Calu3 (cell line): ENCODE results near the gene DLG2. TPM values are rescaled to one million over a fixed set of nuclear protein-coding genes. Genes with fewer than 3 reads are reported as not detected.

Experiments
- BruUV-seq: library from RNA; stranded (reverse); fragments of 400-500 nt; replicated peaks from 2 replicates; lab custom pipeline; 2021; lab: Mats Ljungman, UMichigan
- CTCF ChIA-PET: fragments of 300-600 bp; sonication (Branson Sonifier 250); formaldehyde crosslinking; loops from one replicate; lab custom pipeline; 2022; ENCODE audit warnings: antibody characterized with exemption; lab: Charles Lee
- DNase-seq: peaks from one replicate; pipeline ENCODE4 v3.0.0; 2022
- H3K27ac Mint-ChIP-seq: one replicate; pipeline ENCODE4 v1.8.0; 2022; ENCODE audit warnings: mixed read lengths; ENCODE audit not compliant: unreplicated experiment
- H3K27me3 Mint-ChIP-seq: one replicate; pipeline ENCODE4 v1.8.0; 2022; ENCODE audit warnings: mixed read lengths; ENCODE audit not compliant: unreplicated experiment
- H3K36me3 Mint-ChIP-seq: one replicate; pipeline ENCODE4 v1.8.0; 2022; ENCODE audit warnings: mild to moderate bottlenecking, moderate library complexity, mixed read lengths; ENCODE audit not compliant: insufficient read depth, unreplicated experiment
- H3K4me1 Mint-ChIP-seq: one replicate; pipeline ENCODE4 v1.8.0; 2022; ENCODE audit warnings: mild to moderate bottlenecking, low read depth, mixed read lengths; ENCODE audit not compliant: unreplicated experiment
- H3K4me3 Mint-ChIP-seq: one replicate; pipeline ENCODE4 v1.8.0; 2022; ENCODE audit warnings: mild to moderate bottlenecking, low read depth, moderate library complexity, mixed read lengths; ENCODE audit not compliant: unreplicated experiment
- H3K9me3 Mint-ChIP-seq: one replicate; pipeline ENCODE4 v1.8.0; 2022; ENCODE audit warnings: low read depth, mixed read lengths; ENCODE audit not compliant: unreplicated experiment
- intact Hi-C: fragments of 100-400 bp; cut with micrococcal nuclease; formaldehyde crosslinking; loops from one replicate; pipeline ENCODE4 v1.10.0; 2022; ENCODE audit not compliant: unreplicated experiment
- total RNA-seq: library from RNA; stranded (reverse); gene quantifications from 2 replicates; pipeline ENCODE4 v1.2.3, GENCODE V29; 2022
- TF ChIP-seq, protein P1 (sequence below): fragments of 200-600 bp; IDR thresholded peaks from one replicate; pipeline ENCODE4 v1.8.0; 2022; ENCODE audit warnings: antibody characterized with exemption; ENCODE audit not compliant: unreplicated experiment

DLG2 gene
- total RNA-seq, 1 experiment from 2014 or later = 0.71 TPM

DNA sequence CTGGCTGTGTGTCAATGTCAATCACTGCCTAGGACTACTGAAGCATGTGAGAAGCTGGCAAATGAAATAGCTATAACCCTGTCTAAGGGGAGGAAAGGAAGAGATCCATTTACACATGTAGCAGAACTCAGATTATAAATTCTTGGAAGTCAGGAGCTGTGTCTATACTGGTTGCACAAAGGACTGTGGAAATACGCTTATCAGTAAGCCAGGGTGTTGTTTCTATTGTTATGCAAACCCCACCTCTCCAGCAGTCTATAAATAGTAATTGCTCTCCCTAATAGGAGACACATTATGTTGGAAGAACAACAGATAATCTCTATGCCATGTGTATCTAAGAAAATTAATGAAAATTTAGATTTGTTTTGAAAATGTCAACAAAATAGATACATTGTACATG lies 1647.6 kb downstream of the DLG2 start:
- Mint-ChIP-seq H3K27me3 (no peaks in the 10 kb centered on the region), H3K9me3 (peaks cover 3% of the 10 kb centered on the region), H3K36me3 (no peaks in the 10 kb centered on the region), H3K4me3 (no peak overlapping the region), H3K27ac (no peak overlapping the region), H3K4me1 (no peaks in the 10 kb centered on the region)
- TF ChIP-seq, protein P1, sequence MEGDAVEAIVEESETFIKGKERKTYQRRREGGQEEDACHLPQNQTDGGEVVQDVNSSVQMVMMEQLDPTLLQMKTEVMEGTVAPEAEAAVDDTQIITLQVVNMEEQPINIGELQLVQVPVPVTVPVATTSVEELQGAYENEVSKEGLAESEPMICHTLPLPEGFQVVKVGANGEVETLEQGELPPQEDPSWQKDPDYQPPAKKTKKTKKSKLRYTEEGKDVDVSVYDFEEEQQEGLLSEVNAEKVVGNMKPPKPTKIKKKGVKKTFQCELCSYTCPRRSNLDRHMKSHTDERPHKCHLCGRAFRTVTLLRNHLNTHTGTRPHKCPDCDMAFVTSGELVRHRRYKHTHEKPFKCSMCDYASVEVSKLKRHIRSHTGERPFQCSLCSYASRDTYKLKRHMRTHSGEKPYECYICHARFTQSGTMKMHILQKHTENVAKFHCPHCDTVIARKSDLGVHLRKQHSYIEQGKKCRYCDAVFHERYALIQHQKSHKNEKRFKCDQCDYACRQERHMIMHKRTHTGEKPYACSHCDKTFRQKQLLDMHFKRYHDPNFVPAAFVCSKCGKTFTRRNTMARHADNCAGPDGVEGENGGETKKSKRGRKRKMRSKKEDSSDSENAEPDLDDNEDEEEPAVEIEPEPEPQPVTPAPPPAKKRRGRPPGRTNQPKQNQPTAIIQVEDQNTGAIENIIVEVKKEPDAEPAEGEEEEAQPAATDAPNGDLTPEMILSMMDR = no peak
- no TSS peak for BruUV-seq
- DNase-seq = no peak
- CTCF ChIA-PET = no interaction called here
- intact Hi-C loops = no loop called here

DNA sequence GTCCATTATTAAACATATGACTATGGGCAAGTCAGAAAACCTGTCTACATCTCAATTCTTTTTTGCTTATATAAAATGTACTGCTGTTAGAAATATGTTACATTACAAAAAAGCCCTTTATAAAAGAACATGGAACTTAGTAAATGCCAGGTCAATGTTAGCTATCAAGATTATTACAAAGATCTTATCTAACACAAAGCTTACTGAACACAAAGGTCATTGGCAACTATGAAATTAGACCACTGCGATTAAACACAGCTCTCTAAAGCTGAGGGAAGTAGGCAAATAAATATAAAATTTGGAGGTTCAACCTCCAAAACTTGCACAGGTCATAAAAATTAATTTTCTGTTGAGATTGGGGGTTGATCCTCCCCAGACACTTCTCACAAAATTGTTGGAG lies 1648.2 kb downstream of the DLG2 start:
- no peaks in the 10 kb centered on the region for H3K27me3 Mint-ChIP-seq
- H3K36me3 Mint-ChIP-seq = no peaks in the 10 kb centered on the region
- no peak overlapping the region for H3K27ac Mint-ChIP-seq
- no peak overlapping the region for H3K4me3 Mint-ChIP-seq
- peaks cover 3% of the 10 kb centered on the region for H3K9me3 Mint-ChIP-seq
- CTCF ChIA-PET = no interaction called here
- TF ChIP-seq, protein P1 = no peak
- H3K4me1 Mint-ChIP-seq = no peaks in the 10 kb centered on the region
- intact Hi-C loops = no loop called here
- BruUV-seq = no TSS peak
- no peak for DNase-seq

DNA sequence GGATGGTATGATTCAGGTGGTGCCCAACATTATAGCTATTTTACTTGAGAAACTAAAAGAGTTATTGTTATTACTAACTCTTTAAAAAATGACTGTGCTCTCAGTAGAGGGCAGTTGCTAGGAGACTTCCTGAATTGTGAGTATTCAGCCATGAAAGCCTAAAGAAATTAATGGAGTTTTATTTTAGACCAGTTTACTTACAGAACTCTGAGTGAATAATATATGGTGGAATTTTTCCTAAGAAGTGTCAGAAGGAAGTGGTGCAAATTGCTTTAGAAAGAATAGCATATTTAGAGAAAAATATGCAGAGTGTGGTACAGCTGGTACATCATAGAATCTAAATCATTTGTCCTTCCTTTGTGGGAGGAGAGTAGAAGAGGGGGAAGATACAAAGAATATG lies 1651.1 kb downstream of the DLG2 start:
- intact Hi-C loops = no loop called here
- Mint-ChIP-seq H3K36me3 (no peaks in the 10 kb centered on the region), H3K27ac (no peak overlapping the region), H3K4me1 (no peaks in the 10 kb centered on the region), H3K9me3 (peaks cover 3% of the 10 kb centered on the region), H3K27me3 (no peaks in the 10 kb centered on the region), H3K4me3 (no peak overlapping the region)
- CTCF ChIA-PET = no interaction called here
- no TSS peak for BruUV-seq
- DNase-seq = no peak
- TF ChIP-seq, protein P1 = no peak

DNA sequence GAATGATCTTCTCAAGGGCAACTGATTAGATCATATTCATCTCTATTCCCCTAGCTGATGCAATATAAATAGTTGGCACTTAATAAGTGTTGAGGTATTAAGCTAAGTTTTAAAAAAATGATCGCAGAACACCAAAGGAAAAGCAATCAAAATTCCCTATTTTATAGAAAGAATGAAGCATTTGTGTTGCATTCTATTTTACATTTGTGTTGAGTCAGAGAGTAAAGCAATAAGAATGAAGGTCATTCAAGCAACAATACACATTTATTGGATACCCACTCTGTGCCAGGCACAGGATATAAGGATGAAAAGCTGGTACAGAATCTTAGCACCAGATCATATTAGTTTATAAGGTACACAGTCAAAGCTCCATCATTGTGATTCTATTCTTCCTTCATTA lies 1654.6 kb downstream of the DLG2 start:
- intact Hi-C loops = no loop called here
- TF ChIP-seq, protein P1 = no peak
- CTCF ChIA-PET = no interaction called here
- DNase-seq = no peak
- Mint-ChIP-seq H3K9me3 (peaks cover 3% of the 10 kb centered on the region), H3K36me3 (no peaks in the 10 kb centered on the region), H3K27ac (no peak overlapping the region), H3K4me1 (no peaks in the 10 kb centered on the region), H3K4me3 (no peak overlapping the region), H3K27me3 (no peaks in the 10 kb centered on the region)
- BruUV-seq = no TSS peak
